GM12873 (cell line): Measurements from ENCODE around the gene OR7D4.

Experiments used
- TF ChIP-seq, protein P1 (sequence below): IDR thresholded peaks from 2 replicates; pipeline ENCODE4 v1.5.1; 2012; ENCODE audit warnings: low read depth, mild to moderate bottlenecking, moderate library complexity, low read length, control low read depth; ENCODE audit not compliant: insufficient read depth; ENCODE audit errors: missing control alignments

The OR7D4 gene

DNA sequence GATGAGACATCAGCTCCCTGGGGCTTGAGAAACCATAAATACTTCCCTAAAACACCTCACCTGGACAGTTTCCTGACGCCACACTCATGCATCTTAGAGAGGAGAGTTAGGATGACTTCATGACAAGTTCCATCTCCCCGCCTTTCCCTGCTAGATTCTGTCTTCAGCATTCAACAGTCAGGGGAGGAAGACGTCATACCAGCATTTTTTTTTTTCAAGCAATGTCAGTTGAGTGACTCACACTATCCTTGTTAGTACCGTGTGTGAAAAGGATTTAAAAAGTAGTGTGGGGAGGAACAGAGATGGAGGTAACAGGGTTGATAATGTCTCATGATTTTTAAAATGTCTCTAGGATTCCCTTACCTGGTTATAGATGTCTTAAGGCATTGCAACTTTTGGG lies 40.5 kb downstream of the OR7D4 start, which contains the start of gene OR7D2:
TSS of gene OR7D2 (plus strand) at position 79 of the 400 bp plus-strand sequence. CDS start 6,803 bp downstream, outside the sequence.
- TF ChIP-seq, protein P1, sequence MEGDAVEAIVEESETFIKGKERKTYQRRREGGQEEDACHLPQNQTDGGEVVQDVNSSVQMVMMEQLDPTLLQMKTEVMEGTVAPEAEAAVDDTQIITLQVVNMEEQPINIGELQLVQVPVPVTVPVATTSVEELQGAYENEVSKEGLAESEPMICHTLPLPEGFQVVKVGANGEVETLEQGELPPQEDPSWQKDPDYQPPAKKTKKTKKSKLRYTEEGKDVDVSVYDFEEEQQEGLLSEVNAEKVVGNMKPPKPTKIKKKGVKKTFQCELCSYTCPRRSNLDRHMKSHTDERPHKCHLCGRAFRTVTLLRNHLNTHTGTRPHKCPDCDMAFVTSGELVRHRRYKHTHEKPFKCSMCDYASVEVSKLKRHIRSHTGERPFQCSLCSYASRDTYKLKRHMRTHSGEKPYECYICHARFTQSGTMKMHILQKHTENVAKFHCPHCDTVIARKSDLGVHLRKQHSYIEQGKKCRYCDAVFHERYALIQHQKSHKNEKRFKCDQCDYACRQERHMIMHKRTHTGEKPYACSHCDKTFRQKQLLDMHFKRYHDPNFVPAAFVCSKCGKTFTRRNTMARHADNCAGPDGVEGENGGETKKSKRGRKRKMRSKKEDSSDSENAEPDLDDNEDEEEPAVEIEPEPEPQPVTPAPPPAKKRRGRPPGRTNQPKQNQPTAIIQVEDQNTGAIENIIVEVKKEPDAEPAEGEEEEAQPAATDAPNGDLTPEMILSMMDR, result no peak

DNA sequence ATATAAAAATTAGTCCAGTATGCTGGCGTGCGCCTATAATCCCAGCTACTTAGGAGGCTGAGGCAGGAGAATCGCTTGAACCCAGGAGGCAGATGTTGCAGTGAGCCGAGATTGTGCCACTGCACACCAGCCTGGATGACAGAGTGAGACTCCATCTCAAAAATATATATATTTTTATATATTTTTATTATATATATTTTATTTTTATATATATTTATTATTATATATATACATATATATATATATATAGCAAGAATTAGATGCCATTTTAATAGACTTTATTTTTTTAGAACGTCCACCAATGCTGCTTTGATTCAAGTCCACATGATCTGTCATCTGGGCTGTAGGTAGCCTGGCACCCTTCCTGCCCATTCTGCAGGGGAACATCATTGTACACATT lies 44.1 kb downstream of the OR7D4 start:
- TF ChIP-seq, protein P1, result no peak

DNA sequence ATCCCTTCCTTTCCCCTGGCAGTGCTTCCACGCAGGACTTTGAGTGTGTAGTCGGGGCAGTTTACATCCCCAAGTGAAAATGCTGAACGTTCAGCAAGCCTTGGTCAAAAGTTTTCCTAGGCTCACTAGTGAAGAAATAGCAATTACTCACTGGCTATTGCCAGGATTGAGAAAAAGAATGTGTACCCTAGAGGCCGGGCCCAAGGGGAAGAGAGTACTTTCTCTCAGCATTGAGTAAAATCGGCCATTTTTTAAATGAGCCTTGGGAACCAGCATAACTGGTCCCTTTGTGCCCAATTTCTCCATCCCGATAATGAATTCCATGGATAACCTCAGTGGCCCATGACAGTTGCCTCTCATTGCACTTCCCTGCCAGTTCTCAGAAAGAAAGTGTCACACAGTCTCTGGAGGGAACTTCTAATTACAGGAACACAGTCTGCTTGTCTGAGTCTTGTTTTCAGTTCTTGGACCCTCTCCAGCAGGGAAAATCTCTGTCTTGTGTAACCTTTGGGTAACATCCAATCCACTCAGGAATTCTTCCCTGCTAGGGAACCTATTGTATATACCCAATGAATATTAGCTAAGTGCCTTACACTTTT lies 47.9 kb downstream of the OR7D4 start:
- TF ChIP-seq, protein P1, result no peak

DNA sequence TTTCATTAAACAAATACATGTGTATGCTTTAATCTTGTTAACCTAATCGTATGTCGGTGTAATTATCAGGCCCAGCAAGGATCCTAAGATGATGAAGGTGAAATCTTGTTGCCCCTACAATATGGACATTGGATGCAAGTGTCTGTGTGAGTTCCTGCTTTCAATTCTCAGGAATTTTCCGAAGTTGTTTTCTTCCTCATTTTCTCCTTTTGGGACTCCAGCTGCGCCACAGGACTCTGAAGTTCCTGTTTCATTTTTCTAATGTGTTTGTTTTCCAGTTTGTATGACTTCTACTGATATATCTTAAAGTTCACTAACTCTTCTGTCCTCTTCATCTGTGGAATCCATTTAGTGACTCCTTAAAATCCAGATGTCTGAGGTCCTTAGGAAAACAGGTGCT lies 52.5 kb downstream of the OR7D4 start:
- TF ChIP-seq, protein P1, result no peak

DNA sequence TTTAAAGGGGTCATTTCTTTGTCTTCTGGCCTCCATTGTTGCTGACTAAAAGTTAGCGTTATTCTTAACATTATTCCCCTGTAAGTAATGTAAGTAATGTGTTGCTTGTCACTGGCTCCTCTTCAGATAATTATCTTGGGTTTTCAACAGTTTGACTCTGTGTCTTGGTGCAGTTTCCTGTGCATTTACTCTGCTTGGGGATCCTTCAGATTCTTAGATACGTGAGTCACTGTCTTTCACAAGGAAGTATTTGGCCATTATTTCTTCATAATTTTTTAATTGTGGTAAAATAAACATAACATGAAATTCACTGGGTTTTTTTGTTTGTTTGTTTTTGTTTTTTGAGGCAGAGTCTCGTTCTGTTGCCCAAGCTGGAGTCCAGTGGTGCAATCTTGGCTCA lies 54.1 kb downstream of the OR7D4 start:
- TF ChIP-seq, protein P1, result no peak

DNA sequence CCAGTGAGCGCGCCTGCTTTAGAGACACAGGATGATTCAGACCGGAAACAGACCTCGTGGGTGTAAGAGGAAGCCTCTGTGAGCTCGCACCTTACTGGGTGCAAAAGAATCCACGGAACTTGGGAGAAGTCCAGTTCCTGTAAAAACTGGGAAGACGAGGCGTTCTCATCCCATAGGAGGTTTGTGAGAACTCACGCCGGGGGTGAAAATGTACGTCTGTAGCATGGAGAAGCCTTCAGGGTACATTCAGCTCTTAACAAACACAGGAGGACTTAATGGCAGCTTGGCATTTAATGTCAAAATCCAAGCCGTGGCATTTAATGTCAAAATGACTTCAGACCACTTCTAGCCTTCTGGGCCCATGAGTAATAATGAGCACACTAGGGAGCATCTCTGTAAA lies 58.0 kb downstream of the OR7D4 start:
- TF ChIP-seq, protein P1, result no peak
